HL-60 (cell line): Measurements from ENCODE around the gene ZNF397.

Experiments used
- DNase-seq, 2 experiments: peaks; one replicate each; pipeline ENCODE4 v3.0.0-alpha.2; 2010 to 2020; ENCODE audit warnings: low read depth in 1 of 2, low spot score in 1 of 2
- H3K27ac ChIP-seq: fragments of 250-450 bp; sonication (Bioruptor Pico); replicated peaks from 2 replicates; pipeline ENCODE4 v1.5.1; 2020; ENCODE audit warnings: mild to moderate bottlenecking, moderate library complexity
- H3K27me3 ChIP-seq: fragments of 250-450 bp; sonication (Bioruptor Pico); 2 replicates; pipeline ENCODE4 v1.5.1; 2021; ENCODE audit warnings: mild to moderate bottlenecking, moderate library complexity; ENCODE audit not compliant: insufficient read depth, poor library complexity, severe bottlenecking
- H3K4me3 ChIP-seq: replicated peaks from 2 replicates; pipeline ENCODE4 v1.5.1; 2011; ENCODE audit warnings: mild to moderate bottlenecking, control low read depth, low read length; ENCODE audit not compliant: insufficient read depth
- GABPA ChIP-seq: IDR thresholded peaks from 2 replicates; pipeline ENCODE4 v1.6.1; 2012; ENCODE audit warnings: low read depth
- POLR2AphosphoS5 ChIP-seq: IDR thresholded peaks from 2 replicates; pipeline ENCODE4 v1.6.1; 2012; ENCODE audit warnings: low read depth
- REST ChIP-seq: IDR thresholded peaks from 2 replicates; pipeline ENCODE4 v1.6.1; 2012; ENCODE audit warnings: low read depth; ENCODE audit not compliant: insufficient replicate concordance
- SPI1 ChIP-seq: IDR thresholded peaks from 2 replicates; pipeline ENCODE4 v1.6.1; 2012; ENCODE audit warnings: low read depth, mild to moderate bottlenecking, borderline replicate concordance
- TF ChIP-seq, protein P1 (sequence below): IDR thresholded peaks from one replicate; pipeline ENCODE4 v1.5.1; 2011; ENCODE audit warnings: low read length, control low read depth, inconsistent platforms; ENCODE audit not compliant: insufficient read depth

ZNF397 gene

GRCh38 chr18:35241448-35241804, 592 bp downstream of the ZNF397 start:
- peak overlapping the region; percentile 96 for H3K27ac ChIP-seq
- no peak for DNase-seq
- TF ChIP-seq, protein P1, sequence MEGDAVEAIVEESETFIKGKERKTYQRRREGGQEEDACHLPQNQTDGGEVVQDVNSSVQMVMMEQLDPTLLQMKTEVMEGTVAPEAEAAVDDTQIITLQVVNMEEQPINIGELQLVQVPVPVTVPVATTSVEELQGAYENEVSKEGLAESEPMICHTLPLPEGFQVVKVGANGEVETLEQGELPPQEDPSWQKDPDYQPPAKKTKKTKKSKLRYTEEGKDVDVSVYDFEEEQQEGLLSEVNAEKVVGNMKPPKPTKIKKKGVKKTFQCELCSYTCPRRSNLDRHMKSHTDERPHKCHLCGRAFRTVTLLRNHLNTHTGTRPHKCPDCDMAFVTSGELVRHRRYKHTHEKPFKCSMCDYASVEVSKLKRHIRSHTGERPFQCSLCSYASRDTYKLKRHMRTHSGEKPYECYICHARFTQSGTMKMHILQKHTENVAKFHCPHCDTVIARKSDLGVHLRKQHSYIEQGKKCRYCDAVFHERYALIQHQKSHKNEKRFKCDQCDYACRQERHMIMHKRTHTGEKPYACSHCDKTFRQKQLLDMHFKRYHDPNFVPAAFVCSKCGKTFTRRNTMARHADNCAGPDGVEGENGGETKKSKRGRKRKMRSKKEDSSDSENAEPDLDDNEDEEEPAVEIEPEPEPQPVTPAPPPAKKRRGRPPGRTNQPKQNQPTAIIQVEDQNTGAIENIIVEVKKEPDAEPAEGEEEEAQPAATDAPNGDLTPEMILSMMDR: no peak
- no peak for TF ChIP-seq GABPA
- TF ChIP-seq SPI1: no peak
- no peak for TF ChIP-seq REST
- TF ChIP-seq POLR2AphosphoS5: no peak
- peak overlapping the region; percentile 75 for H3K4me3 ChIP-seq
- no peaks in the 10 kb centered on the region for H3K27me3 ChIP-seq

DNA sequence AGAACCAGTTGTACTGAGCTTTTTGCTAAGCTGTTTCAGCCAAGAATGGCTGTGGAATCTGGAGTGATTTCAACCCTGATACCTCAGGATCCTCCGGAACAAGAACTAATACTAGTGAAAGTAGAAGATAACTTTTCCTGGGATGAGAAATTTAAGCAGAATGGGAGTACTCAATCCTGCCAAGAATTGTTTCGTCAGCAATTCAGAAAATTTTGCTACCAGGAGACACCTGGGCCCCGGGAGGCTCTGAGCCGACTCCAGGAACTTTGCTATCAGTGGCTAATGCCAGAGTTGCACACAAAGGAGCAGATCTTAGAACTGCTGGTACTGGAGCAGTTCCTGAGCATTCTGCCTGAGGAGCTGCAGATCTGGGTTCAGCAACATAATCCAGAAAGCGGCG, 1.6 kb downstream of the ZNF397 start:
- Histone ChIP-seq H3K27me3 (no peaks in the 10 kb centered on the region), H3K27ac (no peak overlapping the region), H3K4me3 (no peak overlapping the region)
- TF ChIP-seq SPI1 (no peak), POLR2AphosphoS5 (no peak), REST (no peak), GABPA (no peak)
- TF ChIP-seq, protein P1: no peak
- no peak for DNase-seq

- Histone ChIP-seq H3K27ac (no peak overlapping the region), H3K4me3 (no peak overlapping the region), H3K27me3 (no peaks in the 10 kb centered on the region)
- TF ChIP-seq POLR2AphosphoS5: no peak
- DNase-seq: no peak
Measured at GRCh38 chr18:35244671-35245070, 3.8 kb downstream of the ZNF397 start.

GRCh38 chr18:35245719-35246317, 5.0 kb downstream of the ZNF397 start:
- TF ChIP-seq REST (no peak), GABPA (no peak), POLR2AphosphoS5 (no peak), SPI1 (no peak)
- TF ChIP-seq, protein P1: no peak
- no peak for DNase-seq
- H3K27me3 ChIP-seq: no peaks in the 10 kb centered on the region

More at GRCh38 chr18:35245719-35246317, 5.0 kb downstream of the ZNF397 start:
- Histone ChIP-seq H3K4me3 (no peak overlapping the region), H3K27ac (no peak overlapping the region)
